SK-N-SH treated with all-trans-retinoic acid at 6 μM for 48 hours (cell line): ENCODE results near the gene R3HDM4.

ENCODE experiments used
- ATAC-seq: fragments of 200-7000 bp; cut with Tn5 transposase; 3 replicates; pipeline ENCODE4 v1.9.1; 2020; ENCODE audit warnings: mild to moderate bottlenecking, moderate library complexity
- ARNTL ChIP-seq: fragments of 450-650 bp; formaldehyde crosslinking; IDR thresholded peaks from 2 replicates; pipeline ENCODE4 v1.5.0; 2020; ENCODE audit warnings: low read depth, mild to moderate bottlenecking, moderate library complexity, borderline replicate concordance
- BACH2 ChIP-seq: fragments of 250-450 bp; sonication (Bioruptor Pico); IDR thresholded peaks from 2 replicates; pipeline ENCODE4 v1.9.0; 2021; ENCODE audit warnings: mild to moderate bottlenecking, borderline replicate concordance
- ESRRG ChIP-seq: fragments of 250-450 bp; sonication (Bioruptor Pico); IDR thresholded peaks from 2 replicates; pipeline ENCODE4 v1.6.1; 2021; ENCODE audit warnings: mild to moderate bottlenecking
- GLIS3 ChIP-seq: fragments of 250-450 bp; sonication (Bioruptor Pico); IDR thresholded peaks from 2 replicates; pipeline ENCODE4 v1.5.0; 2020; ENCODE audit warnings: mild to moderate bottlenecking, moderate library complexity
- OSR1 ChIP-seq: fragments of 250-450 bp; sonication (Bioruptor Pico); IDR thresholded peaks from 2 replicates; pipeline ENCODE4 v1.8.0; 2022; ENCODE audit warnings: moderate library complexity, mild to moderate bottlenecking, inconsistent platforms
- PPARA ChIP-seq: fragments of 250-450 bp; sonication (Bioruptor Pico); IDR thresholded peaks from 2 replicates; pipeline ENCODE4 v1.5.0; 2020; ENCODE audit warnings: mild to moderate bottlenecking, borderline replicate concordance
- RARB ChIP-seq: fragments of 250-450 bp; sonication (Bioruptor Pico); IDR thresholded peaks from 2 replicates; pipeline ENCODE4 v1.8.0; 2021; ENCODE audit warnings: mild to moderate bottlenecking, moderate library complexity
- SNAI2 ChIP-seq: fragments of 250-450 bp; sonication (Bioruptor Pico); IDR thresholded peaks from 2 replicates; pipeline ENCODE4 v1.5.0; 2020; ENCODE audit warnings: mild to moderate bottlenecking, moderate library complexity
- TCF4 ChIP-seq: fragments of 250-450 bp; sonication (Bioruptor Pico); IDR thresholded peaks from 2 replicates; pipeline ENCODE4 v1.8.0; 2021; ENCODE audit warnings: mild to moderate bottlenecking, moderate library complexity, borderline replicate concordance
- TOX ChIP-seq: fragments of 250-450 bp; sonication (Bioruptor Pico); IDR thresholded peaks from 2 replicates; pipeline ENCODE4 v1.8.0; 2021; ENCODE audit warnings: mild to moderate bottlenecking, moderate library complexity, borderline replicate concordance
- ZC3H10 ChIP-seq: fragments of 250-450 bp; sonication (Bioruptor Pico); IDR thresholded peaks from 2 replicates; pipeline ENCODE4 v1.5.1; 2021; ENCODE audit warnings: mild to moderate bottlenecking, moderate library complexity
- ZFP3 ChIP-seq: fragments of 250-450 bp; sonication (Bioruptor Pico); IDR thresholded peaks from 2 replicates; pipeline ENCODE4 v1.5.0; 2020; ENCODE audit warnings: mild to moderate bottlenecking, moderate library complexity
- ZFP30 ChIP-seq: fragments of 450-650 bp; formaldehyde crosslinking; IDR thresholded peaks from 2 replicates; pipeline ENCODE4 v1.5.0; 2022; ENCODE audit warnings: mild to moderate bottlenecking, moderate library complexity
- ZNF70 ChIP-seq: fragments of 450-650 bp; formaldehyde crosslinking; IDR thresholded peaks from 2 replicates; pipeline ENCODE4 v1.5.0; 2020; ENCODE audit warnings: mild to moderate bottlenecking, moderate library complexity
- ZNF8 ChIP-seq: fragments of 450-650 bp; formaldehyde crosslinking; IDR thresholded peaks from 2 replicates; pipeline ENCODE4 v1.5.0; 2020; ENCODE audit warnings: mild to moderate bottlenecking, moderate library complexity
- TF ChIP-seq, protein P1 (sequence below): fragments of 250-450 bp; sonication (Bioruptor Pico); IDR thresholded peaks from 2 replicates; pipeline ENCODE4 v1.8.0; 2021; ENCODE audit warnings: low read depth, mild to moderate bottlenecking, moderate library complexity, borderline replicate concordance
- TF ChIP-seq, protein P2 (sequence below): fragments of 250-450 bp; sonication (Bioruptor Pico); IDR thresholded peaks from 2 replicates; pipeline ENCODE4 v1.5.1; 2020; ENCODE audit warnings: low read depth, mild to moderate bottlenecking, moderate library complexity
- TF ChIP-seq, protein P3 (sequence below): fragments of 250-450 bp; sonication (Bioruptor Pico); IDR thresholded peaks from 2 replicates; pipeline ENCODE4 v1.5.0; 2020; ENCODE audit warnings: mild to moderate bottlenecking, moderate library complexity
- TF ChIP-seq, protein P4 (sequence below): fragments of 250-450 bp; sonication (Bioruptor Pico); IDR thresholded peaks from 2 replicates; pipeline ENCODE4 v1.8.0; 2020; ENCODE audit warnings: mild to moderate bottlenecking, moderate library complexity, borderline replicate concordance

Gene R3HDM4

DNA sequence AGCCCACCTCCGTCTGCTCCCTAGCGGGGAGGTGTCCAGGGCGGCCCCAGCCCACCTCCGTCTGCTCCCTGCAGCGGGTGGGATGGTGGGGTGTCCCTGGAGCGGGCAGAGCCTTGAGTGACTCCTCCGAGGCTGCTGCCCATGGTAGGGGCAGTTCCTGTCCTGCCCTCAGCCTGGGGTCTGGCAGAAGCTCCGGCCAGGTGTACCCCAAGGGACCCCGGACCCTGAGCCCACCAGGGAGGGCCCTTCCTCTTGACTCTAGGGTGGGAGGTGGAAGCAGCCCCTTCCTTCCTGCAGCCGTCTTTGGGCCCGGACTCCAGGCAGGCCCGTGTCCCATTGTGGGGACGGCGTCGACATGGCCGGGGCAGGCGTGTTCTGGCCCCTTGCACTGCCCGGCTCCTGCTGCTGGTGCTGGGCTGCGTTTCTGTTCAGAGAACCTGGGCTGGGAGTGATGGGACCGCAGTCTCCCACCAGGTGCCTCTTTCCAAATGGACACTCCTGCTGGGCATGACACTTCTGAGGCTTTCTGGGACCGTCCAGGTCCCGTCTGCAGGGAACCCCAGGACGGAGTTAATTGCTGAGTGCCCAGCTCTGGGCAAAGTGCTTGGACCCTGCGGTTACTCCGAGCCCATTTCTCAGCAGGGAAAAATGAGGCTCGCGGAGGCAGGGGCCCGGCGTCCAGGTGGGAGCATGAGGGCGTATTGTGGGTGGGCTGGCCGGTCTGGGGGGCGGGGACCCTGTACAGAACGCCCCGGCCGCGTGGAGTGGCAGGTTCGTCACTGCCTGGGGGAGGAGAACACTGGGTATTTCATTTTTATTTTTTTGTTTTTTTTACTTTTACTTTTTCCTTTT, 32.6 kb upstream of the R3HDM4 start (continued):
- TF ChIP-seq TOX (CRISPR knock-in tag): no peak
- TF ChIP-seq ZNF8 (CRISPR knock-in tag): no peak
- TF ChIP-seq OSR1 (CRISPR knock-in tag): no peak
- no peak for TF ChIP-seq ZC3H10

DNA sequence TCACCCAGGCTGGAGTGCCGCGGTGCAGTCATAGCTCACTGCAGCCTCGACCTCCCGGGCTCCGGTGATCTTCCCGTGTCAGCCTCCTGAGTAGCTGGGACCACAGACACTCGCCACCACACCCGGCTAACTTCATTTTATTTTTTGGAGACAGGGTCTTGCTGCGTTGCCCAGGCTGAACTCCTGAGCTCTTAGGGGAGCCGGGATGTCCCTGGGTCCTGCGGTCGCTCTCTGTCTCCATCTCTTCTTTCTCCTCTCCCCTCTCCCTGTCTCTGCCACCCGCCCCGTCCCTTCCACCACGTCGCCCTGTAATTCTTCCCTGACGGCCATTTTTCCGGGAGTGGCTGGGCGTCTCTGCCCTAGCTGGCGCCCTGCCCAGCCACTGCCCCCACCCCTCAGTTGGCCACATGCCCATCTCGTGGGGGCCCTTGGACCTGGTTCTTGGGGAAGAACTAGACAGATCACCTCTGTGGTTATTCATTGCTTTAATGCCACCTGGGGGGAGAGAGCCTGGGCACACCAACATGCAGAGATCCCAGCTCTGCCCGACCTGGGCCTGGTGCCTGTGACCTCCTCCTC, 31.7 kb upstream of the R3HDM4 start:
- TF ChIP-seq ZFP3 (CRISPR knock-in tag): 0 out of 2 replicates have a peak, but pooled peaks have one; percentile 13
- no peak for TF ChIP-seq ZNF70 (CRISPR knock-in tag)
- no peak for ATAC-seq

DNA sequence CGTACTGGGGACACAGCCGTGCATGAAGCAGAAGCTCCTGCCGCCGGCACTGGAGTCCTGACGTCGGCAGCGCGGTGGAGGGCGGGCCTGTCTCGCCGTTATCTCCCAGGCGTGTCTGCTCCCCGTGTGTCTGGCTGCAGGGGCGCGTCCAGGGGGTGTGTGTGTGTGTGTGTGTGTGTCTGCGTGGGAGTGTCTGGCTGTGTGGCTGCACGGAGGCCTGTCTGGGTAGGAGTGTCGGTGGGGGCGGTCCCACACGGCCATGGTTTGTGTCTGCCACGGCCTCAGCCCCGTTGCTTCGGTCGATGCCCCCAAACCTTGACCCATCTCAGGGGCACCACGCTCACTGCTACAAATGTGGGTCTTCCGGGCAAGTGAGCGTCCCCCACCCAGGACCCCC, 31.1 kb upstream of the R3HDM4 start:
- no peak; the same call in 2 of the 3 replicates for ATAC-seq
- 0 out of 2 replicates have a peak, but pooled peaks have one; percentile 24 for TF ChIP-seq PPARA (CRISPR knock-in tag)
- no peak for TF ChIP-seq ZNF70 (CRISPR knock-in tag)
- TF ChIP-seq ZFP30: no peak
- TF ChIP-seq RARB (CRISPR knock-in tag): no peak
- TF ChIP-seq GLIS3 (CRISPR knock-in tag): no peak
- TF ChIP-seq ZC3H10: no peak
- TF ChIP-seq ZFP3 (CRISPR knock-in tag): peak; percentile 73; the same call in 1 of the 2 replicates
- TF ChIP-seq ARNTL: 0 out of 2 replicates have a peak, but pooled peaks have one; percentile 64
- TF ChIP-seq, protein P1, sequence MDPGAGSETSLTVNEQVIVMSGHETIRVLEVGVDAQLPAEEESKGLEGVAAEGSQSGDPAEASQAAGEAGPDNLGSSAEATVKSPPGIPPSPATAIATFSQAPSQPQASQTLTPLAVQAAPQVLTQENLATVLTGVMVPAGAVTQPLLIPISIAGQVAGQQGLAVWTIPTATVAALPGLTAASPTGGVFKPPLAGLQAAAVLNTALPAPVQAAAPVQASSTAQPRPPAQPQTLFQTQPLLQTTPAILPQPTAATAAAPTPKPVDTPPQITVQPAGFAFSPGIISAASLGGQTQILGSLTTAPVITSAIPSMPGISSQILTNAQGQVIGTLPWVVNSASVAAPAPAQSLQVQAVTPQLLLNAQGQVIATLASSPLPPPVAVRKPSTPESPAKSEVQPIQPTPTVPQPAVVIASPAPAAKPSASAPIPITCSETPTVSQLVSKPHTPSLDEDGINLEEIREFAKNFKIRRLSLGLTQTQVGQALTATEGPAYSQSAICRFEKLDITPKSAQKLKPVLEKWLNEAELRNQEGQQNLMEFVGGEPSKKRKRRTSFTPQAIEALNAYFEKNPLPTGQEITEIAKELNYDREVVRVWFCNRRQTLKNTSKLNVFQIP: no peak
- TF ChIP-seq, protein P2, sequence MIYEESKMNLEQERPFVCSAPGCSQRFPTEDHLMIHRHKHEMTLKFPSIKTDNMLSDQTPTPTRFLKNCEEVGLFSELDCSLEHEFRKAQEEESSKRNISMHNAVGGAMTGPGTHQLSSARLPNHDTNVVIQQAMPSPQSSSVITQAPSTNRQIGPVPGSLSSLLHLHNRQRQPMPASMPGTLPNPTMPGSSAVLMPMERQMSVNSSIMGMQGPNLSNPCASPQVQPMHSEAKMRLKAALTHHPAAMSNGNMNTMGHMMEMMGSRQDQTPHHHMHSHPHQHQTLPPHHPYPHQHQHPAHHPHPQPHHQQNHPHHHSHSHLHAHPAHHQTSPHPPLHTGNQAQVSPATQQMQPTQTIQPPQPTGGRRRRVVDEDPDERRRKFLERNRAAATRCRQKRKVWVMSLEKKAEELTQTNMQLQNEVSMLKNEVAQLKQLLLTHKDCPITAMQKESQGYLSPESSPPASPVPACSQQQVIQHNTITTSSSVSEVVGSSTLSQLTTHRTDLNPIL: 0 out of 2 replicates have a peak, but pooled peaks have one; percentile 26
- TF ChIP-seq TCF4 (CRISPR knock-in tag): peak; percentile 83
- TF ChIP-seq, protein P3, sequence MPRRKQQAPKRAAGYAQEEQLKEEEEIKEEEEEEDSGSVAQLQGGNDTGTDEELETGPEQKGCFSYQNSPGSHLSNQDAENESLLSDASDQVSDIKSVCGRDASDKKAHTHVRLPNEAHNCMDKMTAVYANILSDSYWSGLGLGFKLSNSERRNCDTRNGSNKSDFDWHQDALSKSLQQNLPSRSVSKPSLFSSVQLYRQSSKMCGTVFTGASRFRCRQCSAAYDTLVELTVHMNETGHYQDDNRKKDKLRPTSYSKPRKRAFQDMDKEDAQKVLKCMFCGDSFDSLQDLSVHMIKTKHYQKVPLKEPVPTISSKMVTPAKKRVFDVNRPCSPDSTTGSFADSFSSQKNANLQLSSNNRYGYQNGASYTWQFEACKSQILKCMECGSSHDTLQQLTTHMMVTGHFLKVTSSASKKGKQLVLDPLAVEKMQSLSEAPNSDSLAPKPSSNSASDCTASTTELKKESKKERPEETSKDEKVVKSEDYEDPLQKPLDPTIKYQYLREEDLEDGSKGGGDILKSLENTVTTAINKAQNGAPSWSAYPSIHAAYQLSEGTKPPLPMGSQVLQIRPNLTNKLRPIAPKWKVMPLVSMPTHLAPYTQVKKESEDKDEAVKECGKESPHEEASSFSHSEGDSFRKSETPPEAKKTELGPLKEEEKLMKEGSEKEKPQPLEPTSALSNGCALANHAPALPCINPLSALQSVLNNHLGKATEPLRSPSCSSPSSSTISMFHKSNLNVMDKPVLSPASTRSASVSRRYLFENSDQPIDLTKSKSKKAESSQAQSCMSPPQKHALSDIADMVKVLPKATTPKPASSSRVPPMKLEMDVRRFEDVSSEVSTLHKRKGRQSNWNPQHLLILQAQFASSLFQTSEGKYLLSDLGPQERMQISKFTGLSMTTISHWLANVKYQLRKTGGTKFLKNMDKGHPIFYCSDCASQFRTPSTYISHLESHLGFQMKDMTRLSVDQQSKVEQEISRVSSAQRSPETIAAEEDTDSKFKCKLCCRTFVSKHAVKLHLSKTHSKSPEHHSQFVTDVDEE (CRISPR knock-in tag): peak; percentile 72; the same call in 1 of the 2 replicates
- TF ChIP-seq, protein P4, sequence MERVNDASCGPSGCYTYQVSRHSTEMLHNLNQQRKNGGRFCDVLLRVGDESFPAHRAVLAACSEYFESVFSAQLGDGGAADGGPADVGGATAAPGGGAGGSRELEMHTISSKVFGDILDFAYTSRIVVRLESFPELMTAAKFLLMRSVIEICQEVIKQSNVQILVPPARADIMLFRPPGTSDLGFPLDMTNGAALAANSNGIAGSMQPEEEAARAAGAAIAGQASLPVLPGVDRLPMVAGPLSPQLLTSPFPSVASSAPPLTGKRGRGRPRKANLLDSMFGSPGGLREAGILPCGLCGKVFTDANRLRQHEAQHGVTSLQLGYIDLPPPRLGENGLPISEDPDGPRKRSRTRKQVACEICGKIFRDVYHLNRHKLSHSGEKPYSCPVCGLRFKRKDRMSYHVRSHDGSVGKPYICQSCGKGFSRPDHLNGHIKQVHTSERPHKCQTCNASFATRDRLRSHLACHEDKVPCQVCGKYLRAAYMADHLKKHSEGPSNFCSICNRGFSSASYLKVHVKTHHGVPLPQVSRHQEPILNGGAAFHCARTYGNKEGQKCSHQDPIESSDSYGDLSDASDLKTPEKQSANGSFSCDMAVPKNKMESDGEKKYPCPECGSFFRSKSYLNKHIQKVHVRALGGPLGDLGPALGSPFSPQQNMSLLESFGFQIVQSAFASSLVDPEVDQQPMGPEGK: no peak
- no peak for TF ChIP-seq BACH2 (CRISPR knock-in tag)

DNA sequence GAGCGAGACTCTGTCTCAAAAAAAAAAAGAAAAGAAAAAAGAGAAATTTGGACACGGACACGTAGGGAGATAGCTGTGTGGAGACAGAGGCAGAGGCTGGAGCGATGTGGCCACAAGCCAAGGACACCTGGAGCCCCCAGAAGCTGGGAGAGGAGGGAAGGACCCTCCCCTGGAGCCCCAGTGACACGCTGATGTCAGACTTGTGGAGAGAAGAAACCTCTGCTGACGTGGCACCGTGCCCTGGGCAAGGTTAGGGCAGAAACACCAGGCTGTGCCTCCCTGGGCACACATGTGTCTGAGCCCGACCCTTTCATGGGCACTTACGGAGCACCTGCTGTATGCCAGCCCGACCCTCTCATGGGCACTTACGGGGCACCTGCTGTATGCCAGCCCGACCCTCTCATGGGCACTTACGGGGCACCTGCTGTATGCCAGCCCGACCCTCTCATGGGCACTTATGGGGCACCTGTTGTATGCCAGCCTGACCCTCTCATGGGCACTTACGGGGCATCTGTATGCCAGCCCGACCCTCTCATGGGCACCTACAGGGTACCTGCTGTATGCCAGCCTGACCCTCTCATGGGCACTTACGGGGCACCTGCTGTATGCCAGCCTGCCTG, 30.6 kb upstream of the R3HDM4 start:
- ATAC-seq: no peak
- TF ChIP-seq ZNF70 (CRISPR knock-in tag) (no peak), ARNTL (no peak), BACH2 (CRISPR knock-in tag) (no peak), ZFP3 (CRISPR knock-in tag) (no peak), ESRRG (no peak), SNAI2 (CRISPR knock-in tag) (no peak), ZC3H10 (no peak), TOX (CRISPR knock-in tag) (no peak)
- TF ChIP-seq, protein P2: no peak
- TF ChIP-seq, protein P3 (CRISPR knock-in tag): no peak
- TF ChIP-seq, protein P1: no peak
